HCT116 (cell line): ENCODE data around the gene TM9SF4. TPM values are rescaled to one million over a fixed set of nuclear protein-coding genes. Genes with fewer than 3 reads are reported as not detected.

Experiments
- ATAC-seq: fragments of 200-7000 bp; cut with Tn5 transposase; 2 replicates; pipeline ENCODE4 v1.9.1; 2020; ENCODE audit warnings: mild to moderate bottlenecking, moderate library complexity
- BruUV-seq: library from RNA; stranded (reverse); fragments of 400-500 nt; replicated peaks from 2 replicates; lab custom pipeline; 2021; lab: Mats Ljungman, UMichigan
- CTCF ChIA-PET: fragments of 300-600 bp; sonication (Branson Sonifier 250); formaldehyde crosslinking; loops from one replicate; lab custom pipeline; 2021; ENCODE audit warnings: antibody characterized with exemption; lab: Charles Lee
- POLR2A ChIA-PET: fragments of 300-600, 350-600 bp; sonication (Branson Sonifier 250); formaldehyde crosslinking; loops from one replicate; lab custom pipeline; 2021; ENCODE audit warnings: antibody characterized with exemption; lab: Charles Lee
- RAD21 ChIA-PET, 2 experiments: fragments of 300-600 bp; sonication (Branson Sonifier 250); formaldehyde crosslinking; loops; one replicate each; lab custom pipeline; 2023; ENCODE audit warnings: low total read pairs in 2 of 2; ENCODE audit not compliant: uncharacterized antibody in 2 of 2, unreplicated experiment in 2 of 2, low non-redundant PET in 1 of 2; lab: Charles Lee
- DNase-seq: peaks from one replicate; pipeline ENCODE4 v3.0.0-alpha.2; 2010; ENCODE audit warnings: low read depth, low spot score
- H2AFZ ChIP-seq: fragments of 200-600 bp; shearing (Covaris generic), sonication (generic); 2 replicates; pipeline ENCODE4 v1.6.1; 2017; ENCODE audit warnings: low read depth, mixed run types, mixed read lengths, antibody characterized with exemption, low read length; ENCODE audit not compliant: poor library complexity, severe bottlenecking
- H3K27ac ChIP-seq: 2 replicates; pipeline ENCODE4 v1.5.1; 2012; ENCODE audit warnings: low read depth, low read length
- H3K27me3 ChIP-seq: fragments of 200-600 bp; sonication (generic); 2 replicates; pipeline ENCODE4 v1.6.1; 2016; ENCODE audit warnings: mixed run types, low read length, mixed read lengths; ENCODE audit not compliant: insufficient read depth
- H3K36me3 ChIP-seq, 2 experiments: fragments of 200-500 bp in 1 of 2; fragments of 200-600 bp in 1 of 2; sonication (Bioruptor generic) in 1 of 2; sonication (generic) in 1 of 2; 2 replicates each; pipeline versions ENCODE4 v1.5.1 to v1.6.1; 2014 to 2016; ENCODE audit warnings: low read length in 2 of 2, inconsistent platforms in 1 of 2, mixed read lengths in 1 of 2, mixed run types in 1 of 2; ENCODE audit not compliant: insufficient read depth in 2 of 2, control insufficient read depth in 1 of 2
- H3K4me1 ChIP-seq, 2 experiments: fragments of 200-600 bp in 1 of 2; sonication (generic) in 1 of 2; 2 replicates each; pipeline versions ENCODE4 v1.5.1 to v1.6.1; 2012 to 2017; ENCODE audit warnings: low read length in 2 of 2, inconsistent platforms in 1 of 2, mild to moderate bottlenecking in 1 of 2, mixed read lengths in 1 of 2, mixed run types in 1 of 2, moderate library complexity in 1 of 2; ENCODE audit not compliant: insufficient read depth in 2 of 2, control insufficient read depth in 1 of 2
- H3K4me2 ChIP-seq: fragments of 200-600 bp; sonication (generic); 2 replicates; pipeline ENCODE4 v1.6.1; 2017; ENCODE audit warnings: mixed run types, low read length, mixed read lengths
- H3K4me3 ChIP-seq, 2 experiments: fragments of 200-600 bp in 1 of 2; sonication (generic) in 1 of 2; replicated peaks in 1 of 2; 2 replicates each; pipeline ENCODE4 v1.5.1; 2011 to 2016; ENCODE audit warnings: low read length in 2 of 2, control low read depth in 1 of 2, low read depth in 1 of 2, mild to moderate bottlenecking in 1 of 2, mixed read lengths in 1 of 2, mixed run types in 1 of 2
- H3K79me2 ChIP-seq: fragments of 200-600 bp; sonication (generic); 2 replicates; pipeline ENCODE4 v1.6.1; 2017; ENCODE audit warnings: mild to moderate bottlenecking, mixed run types, low read length, moderate library complexity, mixed read lengths; ENCODE audit not compliant: insufficient read depth
- H3K9ac ChIP-seq: fragments of 200-600 bp; sonication (generic); 2 replicates; pipeline ENCODE4 v1.6.1; 2016; ENCODE audit warnings: low read length, mixed read lengths
- H3K9me2 ChIP-seq: fragments of 200-600 bp; sonication (generic), shearing (Covaris generic); 2 replicates; pipeline ENCODE4 v1.6.1; 2017; ENCODE audit warnings: mixed run types, mild to moderate bottlenecking, moderate library complexity; ENCODE audit not compliant: insufficient read depth
- H3K9me3 ChIP-seq, 2 experiments: fragments of 200-500 bp in 1 of 2; fragments of 200-600 bp in 1 of 2; sonication (Bioruptor generic) in 1 of 2; sonication (generic) in 1 of 2; 2 replicates each; pipeline ENCODE4 v1.6.1; 2014 to 2017; ENCODE audit warnings: low read length in 2 of 2, mixed read lengths in 2 of 2, inconsistent platforms in 1 of 2, low read depth in 1 of 2, mild to moderate bottlenecking in 1 of 2, mixed run types in 1 of 2, moderate library complexity in 1 of 2; ENCODE audit not compliant: control insufficient read depth in 1 of 2, insufficient read depth in 1 of 2
- H4K20me1 ChIP-seq: fragments of 200-600 bp; sonication (generic), shearing (Covaris generic); 2 replicates; pipeline ENCODE4 v1.6.1; 2017; ENCODE audit warnings: mixed run types, mild to moderate bottlenecking, moderate library complexity; ENCODE audit not compliant: insufficient read depth
- ATF3 ChIP-seq: IDR thresholded peaks from 2 replicates; pipeline ENCODE4 v1.6.1; 2012
- CBX3 ChIP-seq: IDR thresholded peaks from 2 replicates; pipeline ENCODE4 v1.6.1; 2012; ENCODE audit warnings: low read depth
- CEBPB ChIP-seq: IDR thresholded peaks from 2 replicates; pipeline ENCODE4 v1.6.1; 2012; ENCODE audit warnings: low read depth
- EGR1 ChIP-seq: IDR thresholded peaks from 2 replicates; pipeline ENCODE4 v1.6.1; 2012; ENCODE audit warnings: low read depth
- ELF1 ChIP-seq: IDR thresholded peaks from 2 replicates; pipeline ENCODE4 v1.6.1; 2012; ENCODE audit warnings: low read depth, borderline replicate concordance
- EZH2 ChIP-seq: fragments of 200-600 bp; sonication (generic); IDR thresholded peaks from 2 replicates; pipeline ENCODE4 v1.6.1; 2017; ENCODE audit warnings: antibody characterized with exemption, mixed run types
- EZH2phosphoT487 ChIP-seq: fragments of 200-600 bp; IDR thresholded peaks from 2 replicates; pipeline ENCODE4 v1.6.1; 2018; ENCODE audit warnings: antibody characterized with exemption, borderline replicate concordance
- FOSL1 ChIP-seq: IDR thresholded peaks from 2 replicates; pipeline ENCODE4 v1.6.1; 2012; ENCODE audit warnings: low read depth
- JUND ChIP-seq: IDR thresholded peaks from 2 replicates; pipeline ENCODE4 v1.6.1; 2012
- MAX ChIP-seq: IDR thresholded peaks from 2 replicates; pipeline ENCODE4 v1.6.1; 2012
- POLR2A ChIP-seq: IDR thresholded peaks from 2 replicates; pipeline ENCODE4 v1.7.0; 2011; ENCODE audit warnings: borderline replicate concordance; ENCODE audit not compliant: insufficient read depth, insufficient read length; ENCODE audit errors: extremely low read depth
- POLR2AphosphoS5 ChIP-seq: IDR thresholded peaks from 2 replicates; pipeline ENCODE4 v1.6.1; 2011; ENCODE audit warnings: mild to moderate bottlenecking, low read depth, low read length, moderate library complexity
- RAD21 ChIP-seq: IDR thresholded peaks from 2 replicates; pipeline ENCODE4 v1.6.1; 2012; ENCODE audit warnings: low read depth, mild to moderate bottlenecking
- SIN3A ChIP-seq: IDR thresholded peaks from 2 replicates; pipeline ENCODE4 v1.6.1; 2012; ENCODE audit warnings: low read depth
- TCF7L2 ChIP-seq: IDR thresholded peaks from 2 replicates; pipeline ENCODE4 v1.7.0; 2011; ENCODE audit warnings: borderline replicate concordance, inconsistent platforms; ENCODE audit not compliant: insufficient read depth, insufficient read length; ENCODE audit errors: extremely low read depth
- YY1 ChIP-seq: IDR thresholded peaks from 2 replicates; pipeline ENCODE4 v1.6.1; 2011; ENCODE audit warnings: low read length, low read depth, moderate library complexity, mild to moderate bottlenecking; ENCODE audit not compliant: insufficient replicate concordance; ENCODE audit errors: extremely low read depth
- ZBTB33 ChIP-seq: IDR thresholded peaks from 2 replicates; pipeline ENCODE4 v1.6.1; 2011; ENCODE audit warnings: mild to moderate bottlenecking, low read length, moderate library complexity; ENCODE audit not compliant: insufficient replicate concordance; ENCODE audit errors: extremely low read depth
- ZFX ChIP-seq: fragments of 450-650 bp; IDR thresholded peaks from 2 replicates; pipeline ENCODE4 v1.6.1; 2017
- ZNF274 ChIP-seq: fragments of 200-500 bp; sonication (Bioruptor generic); IDR thresholded peaks from 2 replicates; pipeline ENCODE4 v1.6.1; 2014; ENCODE audit warnings: mild to moderate bottlenecking, low read depth, low read length, inconsistent platforms
- intact Hi-C: fragments of 100-400 bp; cut with micrococcal nuclease; formaldehyde crosslinking; loops from 2 replicates; pipeline ENCODE4 v1.10.0; 2022
- total RNA-seq: library from RNA; stranded (reverse); gene quantifications from one replicate; pipeline ENCODE4 v1.2.1, GENCODE V29; 2021; ENCODE audit not compliant: unreplicated experiment
- TF ChIP-seq, protein P1 (sequence below): IDR thresholded peaks from 2 replicates; pipeline ENCODE4 v1.6.1; 2012; ENCODE audit warnings: low read depth

TM9SF4 gene
- total RNA-seq, 1 experiment from 2014 or later, result 51.2 TPM

DNA sequence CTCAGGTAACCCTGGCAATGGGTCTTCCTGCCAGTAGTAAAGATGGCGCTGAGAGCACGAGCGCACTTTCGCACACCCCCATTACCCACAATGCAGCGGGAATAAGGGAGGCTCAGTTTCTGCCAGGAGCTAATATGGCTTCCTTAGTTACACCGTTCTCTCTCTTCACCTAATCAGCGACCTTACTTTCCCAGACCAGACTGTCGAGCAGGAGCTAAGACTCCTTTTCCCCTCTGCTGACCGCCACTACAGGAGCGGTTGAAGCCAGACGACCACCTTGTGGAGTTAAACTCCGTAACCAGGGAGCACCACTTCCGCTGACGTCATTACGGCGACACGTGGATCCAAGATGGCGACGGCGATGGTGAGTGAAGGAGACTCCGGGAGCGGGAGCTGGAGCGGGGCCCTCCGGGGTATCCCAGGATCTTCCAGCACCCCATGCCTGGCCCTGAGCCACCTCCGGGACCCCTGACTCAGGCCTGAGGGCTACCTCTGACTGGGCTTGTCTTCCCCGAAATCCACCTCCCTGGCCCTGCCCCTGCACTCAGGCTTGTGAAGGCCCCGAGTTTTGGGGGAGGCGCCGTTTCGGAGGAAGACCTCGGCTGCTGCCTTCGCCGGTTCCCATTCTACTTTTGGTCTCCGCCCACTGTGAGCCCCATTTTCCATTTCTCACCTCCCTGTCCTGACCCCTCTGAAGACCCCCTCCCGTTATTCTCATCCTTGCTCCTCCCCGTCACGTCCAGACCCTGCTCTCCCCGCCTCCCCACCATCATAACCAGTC, at the start of gene TM9SF4 (continued):
- no peak for TF ChIP-seq SIN3A
- TF ChIP-seq YY1, result peak; percentile 99
- peak; percentile 94 for TF ChIP-seq EGR1
- no peak for TF ChIP-seq TCF7L2
- no peak for TF ChIP-seq EZH2
- TF ChIP-seq ELF1, result peak; percentile 83
- TF ChIP-seq EZH2phosphoT487, result no peak
- TF ChIP-seq ZFX, result peak; percentile 87
- TF ChIP-seq POLR2A, result peak; percentile 71
- TF ChIP-seq CBX3, result peak; percentile 81; the same call in 1 of the 2 replicates
- TF ChIP-seq JUND, result no peak

- Histone ChIP-seq H3K4me1 (no peaks in the 10 kb centered on the region), H4K20me1 (no peaks in the 10 kb centered on the region), H3K79me2 (no peaks in the 10 kb centered on the region)
- intact Hi-C loops, result no loop called here
- TF ChIP-seq TCF7L2 (no peak), RAD21 (no peak), FOSL1 (no peak), ZFX (no peak), CEBPB (no peak), ZNF274 (no peak), EGR1 (no peak), ATF3 (no peak), CBX3 (no peak), ZBTB33 (no peak), MAX (no peak), YY1 (no peak), POLR2AphosphoS5 (no peak)
- TF ChIP-seq, protein P1, sequence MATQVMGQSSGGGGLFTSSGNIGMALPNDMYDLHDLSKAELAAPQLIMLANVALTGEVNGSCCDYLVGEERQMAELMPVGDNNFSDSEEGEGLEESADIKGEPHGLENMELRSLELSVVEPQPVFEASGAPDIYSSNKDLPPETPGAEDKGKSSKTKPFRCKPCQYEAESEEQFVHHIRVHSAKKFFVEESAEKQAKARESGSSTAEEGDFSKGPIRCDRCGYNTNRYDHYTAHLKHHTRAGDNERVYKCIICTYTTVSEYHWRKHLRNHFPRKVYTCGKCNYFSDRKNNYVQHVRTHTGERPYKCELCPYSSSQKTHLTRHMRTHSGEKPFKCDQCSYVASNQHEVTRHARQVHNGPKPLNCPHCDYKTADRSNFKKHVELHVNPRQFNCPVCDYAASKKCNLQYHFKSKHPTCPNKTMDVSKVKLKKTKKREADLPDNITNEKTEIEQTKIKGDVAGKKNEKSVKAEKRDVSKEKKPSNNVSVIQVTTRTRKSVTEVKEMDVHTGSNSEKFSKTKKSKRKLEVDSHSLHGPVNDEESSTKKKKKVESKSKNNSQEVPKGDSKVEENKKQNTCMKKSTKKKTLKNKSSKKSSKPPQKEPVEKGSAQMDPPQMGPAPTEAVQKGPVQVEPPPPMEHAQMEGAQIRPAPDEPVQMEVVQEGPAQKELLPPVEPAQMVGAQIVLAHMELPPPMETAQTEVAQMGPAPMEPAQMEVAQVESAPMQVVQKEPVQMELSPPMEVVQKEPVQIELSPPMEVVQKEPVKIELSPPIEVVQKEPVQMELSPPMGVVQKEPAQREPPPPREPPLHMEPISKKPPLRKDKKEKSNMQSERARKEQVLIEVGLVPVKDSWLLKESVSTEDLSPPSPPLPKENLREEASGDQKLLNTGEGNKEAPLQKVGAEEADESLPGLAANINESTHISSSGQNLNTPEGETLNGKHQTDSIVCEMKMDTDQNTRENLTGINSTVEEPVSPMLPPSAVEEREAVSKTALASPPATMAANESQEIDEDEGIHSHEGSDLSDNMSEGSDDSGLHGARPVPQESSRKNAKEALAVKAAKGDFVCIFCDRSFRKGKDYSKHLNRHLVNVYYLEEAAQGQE, result no peak
- TF ChIP-seq, all 23 proteins: peak for 0
- Histone ChIP-seq H3K4me2 (no peak overlapping the region), H3K9me2 (no peaks in the 10 kb centered on the region), H3K27me3 (peaks cover 29% of the 10 kb centered on the region), H2AFZ (no peak overlapping the region), H3K27ac (no peak overlapping the region), H3K9ac (no peak overlapping the region), H3K4me3 (no peak overlapping the region), H3K36me3 (no peaks in the 10 kb centered on the region), H3K9me3 (no peaks in the 10 kb centered on the region)
- BruUV-seq, result no TSS peak
- DNase-seq (no peak), ATAC-seq (no peak)
- ChIA-PET CTCF (no interaction called here), RAD21 (no interaction called here), POLR2A (no interaction called here)
These were observed 46.7 kb upstream of the TM9SF4 start for GRCh38 chr20:32062776-32063170.
